HFFc6 (cell line): ENCODE data around the gene GHRH. TPM values are rescaled to one million over a fixed set of nuclear protein-coding genes. Genes with fewer than 3 reads are reported as not detected.

Experiments used
- DNase-seq: peaks from one replicate; pipeline ENCODE4 v3.0.0-alpha.2; 2018
- H3K27ac Mint-ChIP-seq: 2 replicates; pipeline ENCODE4 v1.8.0; 2020; ENCODE audit warnings: mild to moderate bottlenecking, mixed read lengths
- H3K27me3 Mint-ChIP-seq: 2 replicates; pipeline ENCODE4 v1.8.0; 2021; ENCODE audit warnings: mild to moderate bottlenecking, moderate library complexity, mixed read lengths; ENCODE audit not compliant: insufficient read depth
- H3K36me3 Mint-ChIP-seq: 2 replicates; pipeline ENCODE4 v1.8.0; 2021; ENCODE audit warnings: low read depth, mixed read lengths
- H3K4me1 Mint-ChIP-seq: 2 replicates; pipeline ENCODE4 v1.8.0; 2020; ENCODE audit warnings: low read depth, mixed read lengths
- H3K4me3 Mint-ChIP-seq: 2 replicates; pipeline ENCODE4 v1.8.0; 2020; ENCODE audit warnings: mild to moderate bottlenecking, moderate library complexity, mixed read lengths
- H3K9me3 Mint-ChIP-seq: 2 replicates; pipeline ENCODE4 v1.8.0; 2020; ENCODE audit warnings: mild to moderate bottlenecking, mixed read lengths
- CTCF ChIP-seq: fragments of 200-600 bp; sonication (generic); IDR thresholded peaks from 2 replicates; pipeline ENCODE4 v1.5.0; 2021; ENCODE audit warnings: antibody characterized with exemption, mild to moderate bottlenecking
- total RNA-seq, 6 experiments: library from RNA; stranded (reverse); fragmentation: NEBNext Ultra II Directional; extraction: Animal tissue kit (Norgen Biotek cat#: 25700); gene quantifications; 2 replicates in 1 of 6; 3 replicates in 5 of 6; pipeline ENCODE4 v1.2.3, GENCODE V29; 2021

GHRH gene
- total RNA-seq, 6 experiments from 2014 or later = not detected

DNA sequence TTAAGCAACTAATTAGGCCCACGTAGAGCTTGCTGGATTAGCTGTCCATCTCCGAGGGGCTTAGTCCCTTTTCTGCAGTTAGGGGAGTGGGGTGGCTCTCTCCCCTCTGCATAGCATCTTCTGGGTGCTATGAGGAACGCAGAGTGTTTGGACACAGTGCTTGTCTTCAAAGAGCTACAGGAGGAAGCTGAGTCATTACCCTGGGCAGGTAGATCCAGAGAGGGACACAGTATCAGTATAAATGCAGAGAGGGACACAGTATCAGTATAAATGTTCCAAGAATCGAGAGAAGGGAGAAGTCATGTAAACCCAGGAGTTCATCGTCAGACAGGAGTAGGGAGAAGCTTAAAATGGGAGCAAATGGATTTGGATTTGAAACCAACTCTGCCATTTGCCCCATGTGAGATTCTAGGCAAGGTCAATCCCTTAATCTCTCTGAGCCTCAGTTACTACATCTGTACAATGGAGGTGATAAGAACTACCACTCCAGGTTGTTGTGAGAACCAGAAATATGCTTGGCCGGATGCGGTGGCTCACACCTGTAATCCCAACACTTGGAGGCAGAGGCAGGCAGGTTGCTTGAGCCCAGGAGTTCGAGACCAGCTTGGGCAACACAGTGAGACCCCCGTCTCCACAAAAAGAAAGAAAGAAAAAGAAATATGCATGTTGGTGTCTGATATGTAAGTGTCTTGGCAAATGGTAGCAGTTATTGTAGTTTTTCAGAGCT is 5.5 kb upstream of the GHRH start:
- no peaks in the 10 kb centered on the region for H3K9me3 Mint-ChIP-seq
- H3K4me3 Mint-ChIP-seq = no peak overlapping the region
- no peaks in the 10 kb centered on the region for H3K4me1 Mint-ChIP-seq
- no peak for TF ChIP-seq CTCF
- peaks cover 15% of the 10 kb centered on the region for H3K27me3 Mint-ChIP-seq
- no peak for DNase-seq
- H3K27ac Mint-ChIP-seq = no peak overlapping the region
- H3K36me3 Mint-ChIP-seq = no peaks in the 10 kb centered on the region

DNA sequence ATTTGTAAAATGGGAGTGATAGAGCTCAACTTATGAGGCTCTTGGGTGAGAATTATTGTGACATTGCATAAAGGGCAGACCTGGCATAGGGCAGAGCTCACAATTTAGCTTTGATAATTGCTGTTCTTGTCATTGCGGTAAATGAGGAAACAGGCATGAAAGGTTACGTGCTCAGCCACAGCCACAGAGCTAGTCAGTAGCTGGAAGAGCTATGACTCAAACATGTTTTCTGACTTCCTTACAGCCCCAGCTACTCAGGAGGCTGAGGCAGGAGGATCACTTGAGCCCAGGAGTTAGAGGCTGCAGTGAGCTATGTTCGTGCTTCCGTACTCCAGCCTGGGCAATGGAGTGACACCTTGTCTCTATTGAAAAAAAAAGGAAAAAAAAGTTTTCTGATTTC is 3.5 kb upstream of the GHRH start:
- Mint-ChIP-seq H3K4me1 (no peaks in the 10 kb centered on the region), H3K27ac (no peak overlapping the region), H3K4me3 (no peak overlapping the region), H3K9me3 (no peaks in the 10 kb centered on the region), H3K36me3 (no peaks in the 10 kb centered on the region), H3K27me3 (peaks cover 29% of the 10 kb centered on the region)
- no peak for TF ChIP-seq CTCF
- no peak for DNase-seq

- Mint-ChIP-seq H3K4me1 (no peaks in the 10 kb centered on the region), H3K36me3 (no peaks in the 10 kb centered on the region), H3K27me3 (peaks cover 41% of the 10 kb centered on the region), H3K27ac (no peak overlapping the region), H3K4me3 (no peak overlapping the region), H3K9me3 (no peaks in the 10 kb centered on the region)
- no peak for DNase-seq
- TF ChIP-seq CTCF = no peak
Measured at GRCh38 chr20:37263686-37264085, 2.1 kb upstream of the GHRH start.

GRCh38 chr20:37262505-37262904 is 891 bp upstream of the GHRH start:
- DNase-seq = no peak
- H3K9me3 Mint-ChIP-seq = no peaks in the 10 kb centered on the region
- H3K27ac Mint-ChIP-seq = no peak overlapping the region
- H3K36me3 Mint-ChIP-seq = no peaks in the 10 kb centered on the region
- TF ChIP-seq CTCF = no peak
- H3K27me3 Mint-ChIP-seq = peaks cover 47% of the 10 kb centered on the region
- no peak overlapping the region for H3K4me3 Mint-ChIP-seq
- no peaks in the 10 kb centered on the region for H3K4me1 Mint-ChIP-seq

GRCh38 chr20:37260923-37261322 is 691 bp downstream of the GHRH start:
- H3K4me1 Mint-ChIP-seq = no peaks in the 10 kb centered on the region
- no peak for DNase-seq
- no peak overlapping the region for H3K27ac Mint-ChIP-seq
- H3K4me3 Mint-ChIP-seq = no peak overlapping the region
- no peak for TF ChIP-seq CTCF
- H3K27me3 Mint-ChIP-seq = peaks cover 42% of the 10 kb centered on the region
- no peaks in the 10 kb centered on the region for H3K9me3 Mint-ChIP-seq
- no peaks in the 10 kb centered on the region for H3K36me3 Mint-ChIP-seq
